ENCODE measurements around the gene MROH2A. TPM values are rescaled to one million over a fixed set of nuclear protein-coding genes. Genes with fewer than 3 reads are reported as not detected.

Gene MROH2A
- polyA plus RNA-seq, 3 donors, result not detected

GRCh38 chr2:233793465-233794127 lies 15.5 kb downstream of the MROH2A start:
- intact Hi-C loops (cut with micrococcal nuclease), result no loop called here
- Histone ChIP-seq H3K36me3 (replicated peaks in 1 of 2; ENCODE audit: control insufficient read depth in 1 of 2, insufficient read depth in 2 of 2, low read length in 2 of 2) (no peaks in the 10 kb centered on the region), H3K4me3 (replicated peaks in 1 of 3; ENCODE audit: low read depth in 2 of 3, low read length in 3 of 3) (no peak overlapping the region), H4K20me1 (ENCODE audit: insufficient read depth, low read length) (no peaks in the 10 kb centered on the region), H2AFZ (ENCODE audit: insufficient read depth, low read depth, low read length, poor library complexity, severe bottlenecking) (no peak overlapping the region), H3K4me1 (ENCODE audit: control insufficient read depth in 1 of 2, insufficient read depth in 2 of 2, low read length in 2 of 2) (no peaks in the 10 kb centered on the region), H3K4me2 (replicated peaks; ENCODE audit: extremely low read depth, low read length, poor library complexity, severe bottlenecking) (no peak overlapping the region), H3K27ac (ENCODE audit: low read depth in 1 of 2, low read length in 2 of 2) (no peak overlapping the region), H3K27me3 (ENCODE audit: control insufficient read depth in 2 of 2, insufficient read depth in 2 of 2, low read length in 2 of 2) (no peaks in the 10 kb centered on the region), H3K9me3 (replicated peaks in 1 of 2; ENCODE audit: control insufficient read depth in 1 of 2, insufficient read depth in 1 of 2, low read length in 2 of 2) (no peaks in the 10 kb centered on the region), H3K9ac (ENCODE audit: insufficient read depth, low read length, poor library complexity, severe bottlenecking) (no peak overlapping the region), H3K79me2 (ENCODE audit: insufficient read depth, low read length) (no peaks in the 10 kb centered on the region)
- WGBS (ENCODE audit: insufficient coverage), result 90% methylated on average over 15 of the region's 18 CpGs
- TF ChIP-seq, protein P1, sequence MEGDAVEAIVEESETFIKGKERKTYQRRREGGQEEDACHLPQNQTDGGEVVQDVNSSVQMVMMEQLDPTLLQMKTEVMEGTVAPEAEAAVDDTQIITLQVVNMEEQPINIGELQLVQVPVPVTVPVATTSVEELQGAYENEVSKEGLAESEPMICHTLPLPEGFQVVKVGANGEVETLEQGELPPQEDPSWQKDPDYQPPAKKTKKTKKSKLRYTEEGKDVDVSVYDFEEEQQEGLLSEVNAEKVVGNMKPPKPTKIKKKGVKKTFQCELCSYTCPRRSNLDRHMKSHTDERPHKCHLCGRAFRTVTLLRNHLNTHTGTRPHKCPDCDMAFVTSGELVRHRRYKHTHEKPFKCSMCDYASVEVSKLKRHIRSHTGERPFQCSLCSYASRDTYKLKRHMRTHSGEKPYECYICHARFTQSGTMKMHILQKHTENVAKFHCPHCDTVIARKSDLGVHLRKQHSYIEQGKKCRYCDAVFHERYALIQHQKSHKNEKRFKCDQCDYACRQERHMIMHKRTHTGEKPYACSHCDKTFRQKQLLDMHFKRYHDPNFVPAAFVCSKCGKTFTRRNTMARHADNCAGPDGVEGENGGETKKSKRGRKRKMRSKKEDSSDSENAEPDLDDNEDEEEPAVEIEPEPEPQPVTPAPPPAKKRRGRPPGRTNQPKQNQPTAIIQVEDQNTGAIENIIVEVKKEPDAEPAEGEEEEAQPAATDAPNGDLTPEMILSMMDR (IDR thresholded peaks at IDR 0.05), result no peak
- H3K36me3 Mint-ChIP-seq, result no peaks in the 10 kb centered on the region
- H3K4me3 Mint-ChIP-seq, result no peak overlapping the region
- H3K27me3 Mint-ChIP-seq (ENCODE audit: low read depth in 3 of 3), result peaks cover 0 to 7% (median 4%) of the 10 kb centered on the region in 3 donors
- H3K9me3 Mint-ChIP-seq, result peaks cover 0 to 2% (median 0%) of the 10 kb centered on the region in 7 donors
- no peaks in the 10 kb centered on the region for H3K4me1 Mint-ChIP-seq
- no peak for DNase-seq
- H3K27ac Mint-ChIP-seq, result no peak overlapping the region

DNA sequence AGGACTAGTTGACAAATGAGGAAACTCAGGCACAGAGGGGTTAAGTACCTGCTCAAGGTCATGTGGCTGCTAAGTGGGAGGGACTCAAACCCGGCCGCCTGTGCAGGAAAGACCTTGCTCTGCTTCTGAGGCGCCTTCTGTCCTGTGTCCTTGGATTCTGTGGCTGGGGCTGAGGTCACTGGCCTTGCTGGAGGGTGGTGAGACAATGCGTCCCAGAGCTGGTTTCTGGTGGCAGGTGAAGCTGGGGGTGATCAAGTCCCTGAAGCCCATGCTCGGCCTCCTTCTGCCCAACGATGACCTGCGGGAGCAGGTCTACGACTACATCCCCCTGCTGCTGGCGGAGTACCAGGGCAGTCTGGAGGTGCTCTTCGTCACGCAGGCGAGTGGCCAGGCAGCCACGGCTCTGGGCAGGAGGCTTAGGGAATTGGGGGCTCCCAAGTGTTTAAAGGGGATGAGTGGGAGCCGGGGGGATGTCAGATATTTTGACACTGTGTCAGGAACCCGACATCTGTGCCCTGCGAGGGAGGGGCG lies 16.1 kb downstream of the MROH2A start:
- peaks cover 0 to 9% (median 5%) of the 10 kb centered on the region in 3 donors for H3K27me3 Mint-ChIP-seq (ENCODE audit: low read depth in 3 of 3)
- H3K4me3 Mint-ChIP-seq, result no peak overlapping the region
- H3K9me3 ChIP-seq (replicated peaks in 1 of 2; ENCODE audit: control insufficient read depth in 1 of 2, insufficient read depth in 1 of 2, low read length in 2 of 2), result no peaks in the 10 kb centered on the region
- no peaks in the 10 kb centered on the region for H3K27me3 ChIP-seq (ENCODE audit: control insufficient read depth in 2 of 2, insufficient read depth in 2 of 2, low read length in 2 of 2)
- no peak overlapping the region for H3K4me2 ChIP-seq (replicated peaks; ENCODE audit: extremely low read depth, low read length, poor library complexity, severe bottlenecking)
- TF ChIP-seq, protein P1 (IDR thresholded peaks at IDR 0.05), result no peak
- H4K20me1 ChIP-seq (ENCODE audit: insufficient read depth, low read length), result no peaks in the 10 kb centered on the region
- intact Hi-C loops (cut with micrococcal nuclease), result no loop called here
- H3K36me3 Mint-ChIP-seq, result no peaks in the 10 kb centered on the region
- no peak overlapping the region for H3K27ac ChIP-seq (ENCODE audit: low read depth in 1 of 2, low read length in 2 of 2)
- no peaks in the 10 kb centered on the region for H3K36me3 ChIP-seq (replicated peaks in 1 of 2; ENCODE audit: control insufficient read depth in 1 of 2, insufficient read depth in 2 of 2, low read length in 2 of 2)
- H3K9ac ChIP-seq (ENCODE audit: insufficient read depth, low read length, poor library complexity, severe bottlenecking), result no peak overlapping the region
- no peak for DNase-seq
- H3K9me3 Mint-ChIP-seq, result peaks cover 0 to 2% (median 0%) of the 10 kb centered on the region in 7 donors
- H2AFZ ChIP-seq (ENCODE audit: insufficient read depth, low read depth, low read length, poor library complexity, severe bottlenecking), result no peak overlapping the region
- no peak overlapping the region for H3K27ac Mint-ChIP-seq
- WGBS (ENCODE audit: insufficient coverage), result 89% methylated on average over 17 of the region's 17 CpGs
- H3K4me1 Mint-ChIP-seq, result no peaks in the 10 kb centered on the region
- no peak overlapping the region for H3K4me3 ChIP-seq (replicated peaks in 1 of 3; ENCODE audit: low read depth in 2 of 3, low read length in 3 of 3)
- no peaks in the 10 kb centered on the region for H3K79me2 ChIP-seq (ENCODE audit: insufficient read depth, low read length)
- H3K4me1 ChIP-seq (ENCODE audit: control insufficient read depth in 1 of 2, insufficient read depth in 2 of 2, low read length in 2 of 2), result no peaks in the 10 kb centered on the region
